ENCODE results near the gene WIPF1.

The WIPF1 gene

GRCh38 chr2:174621323-174621722 lies 23.7 kb upstream of the WIPF1 start:
- H3K27ac ChIP-seq (replicated peaks; ENCODE audit: low read length): no peak overlapping the region
- H2BK12ac ChIP-seq (ENCODE audit: low read length): no peak overlapping the region
- no peak overlapping the region for H3K4ac ChIP-seq (ENCODE audit: low read length)
- H4K8ac ChIP-seq (ENCODE audit: low read depth, low read length): no peak overlapping the region
- H3K23ac ChIP-seq (ENCODE audit: low read depth, low read length, poor library complexity): no peak overlapping the region
- peaks cover 0 to 5% of the 10 kb centered on the region in 2 donors for H3K36me3 ChIP-seq (replicated peaks in 1 of 2; ENCODE audit: control insufficient read depth in 2 of 2, insufficient read depth in 2 of 2, low read length in 2 of 2)
- no peaks in the 10 kb centered on the region for H3K9me3 ChIP-seq (replicated peaks in 1 of 2; ENCODE audit: control insufficient read depth in 2 of 2, insufficient read depth in 1 of 2, low read depth in 1 of 2, low read length in 2 of 2)
- no peak overlapping the region for H2BK15ac ChIP-seq (ENCODE audit: low read length)
- H3K9ac ChIP-seq (ENCODE audit: low read depth, low read length, poor library complexity): no peak overlapping the region
- no peak overlapping the region for H2BK120ac ChIP-seq (ENCODE audit: low read depth, low read length)
- no peak overlapping the region for H3K18ac ChIP-seq (ENCODE audit: low read length)
- no peaks in the 10 kb centered on the region for H3K27me3 ChIP-seq (ENCODE audit: control insufficient read depth in 3 of 3, insufficient read depth in 3 of 3, low read depth in 1 of 3, low read length in 3 of 3)
- no peak overlapping the region for H3K4me2 ChIP-seq (ENCODE audit: insufficient read depth, low read length, poor library complexity, severe bottlenecking)
- WGBS, 2 donors (ENCODE audit: extremely low coverage in 2 of 2, insufficient read length in 2 of 2, insufficient replicate concordance in 1 of 2): no CpG with 5 or more reads among the region's 3 CpGs
- no peaks in the 10 kb centered on the region for H3K79me1 ChIP-seq (ENCODE audit: low read depth, low read length)
- no peak overlapping the region for H2BK5ac ChIP-seq (ENCODE audit: low read length)
- no peak overlapping the region for H2AK5ac ChIP-seq (ENCODE audit: low read depth, low read length)
- H3K4me3 ChIP-seq (ENCODE audit: low read length in 2 of 2): no peak overlapping the region
- no peak overlapping the region for H2AFZ ChIP-seq (ENCODE audit: low read length)
- H3K4me1 ChIP-seq (ENCODE audit: control insufficient read depth in 2 of 2, insufficient read depth in 1 of 2, low read depth in 1 of 2, low read length in 2 of 2): peaks cover 0 to 3% of the 10 kb centered on the region in 2 donors
- no peak overlapping the region for H4K91ac ChIP-seq (ENCODE audit: low read depth, low read length, poor library complexity)
- DNase-seq (ENCODE audit: low spot score): no peak
- H3K14ac ChIP-seq (ENCODE audit: low read length): no peak overlapping the region

GRCh38 chr2:174618179-174618578 lies 20.6 kb upstream of the WIPF1 start:
- no peak overlapping the region for H2AFZ ChIP-seq (ENCODE audit: low read length)
- H2BK5ac ChIP-seq (ENCODE audit: low read length): no peak overlapping the region
- H3K4ac ChIP-seq (ENCODE audit: low read length): no peak overlapping the region
- no peaks in the 10 kb centered on the region for H3K79me1 ChIP-seq (ENCODE audit: low read depth, low read length)
- H4K8ac ChIP-seq (ENCODE audit: low read depth, low read length): no peak overlapping the region
- H2BK120ac ChIP-seq (ENCODE audit: low read depth, low read length): no peak overlapping the region
- no peak overlapping the region for H3K23ac ChIP-seq (ENCODE audit: low read depth, low read length, poor library complexity)
- no peak for DNase-seq (ENCODE audit: low spot score)
- H3K9ac ChIP-seq (ENCODE audit: low read depth, low read length, poor library complexity): no peak overlapping the region
- H4K91ac ChIP-seq (ENCODE audit: low read depth, low read length, poor library complexity): no peak overlapping the region
- no CpG with 5 or more reads among the region's 2 CpGs for WGBS, 2 donors (ENCODE audit: extremely low coverage in 2 of 2, insufficient read length in 2 of 2, insufficient replicate concordance in 1 of 2)
- no peaks in the 10 kb centered on the region for H3K27me3 ChIP-seq (ENCODE audit: control insufficient read depth in 3 of 3, insufficient read depth in 3 of 3, low read depth in 1 of 3, low read length in 3 of 3)
- no peaks in the 10 kb centered on the region for H3K9me3 ChIP-seq (replicated peaks in 1 of 2; ENCODE audit: control insufficient read depth in 2 of 2, insufficient read depth in 1 of 2, low read depth in 1 of 2, low read length in 2 of 2)
- H2BK15ac ChIP-seq (ENCODE audit: low read length): no peak overlapping the region
- H3K27ac ChIP-seq (replicated peaks; ENCODE audit: low read length): no peak overlapping the region
- no peak overlapping the region for H3K14ac ChIP-seq (ENCODE audit: low read length)
- no peak overlapping the region for H3K4me3 ChIP-seq (ENCODE audit: low read length in 2 of 2)
- peaks cover 0 to 3% of the 10 kb centered on the region in 2 donors for H3K4me1 ChIP-seq (ENCODE audit: control insufficient read depth in 2 of 2, insufficient read depth in 1 of 2, low read depth in 1 of 2, low read length in 2 of 2)
- peaks cover 0 to 5% of the 10 kb centered on the region in 2 donors for H3K36me3 ChIP-seq (replicated peaks in 1 of 2; ENCODE audit: control insufficient read depth in 2 of 2, insufficient read depth in 2 of 2, low read length in 2 of 2)
- H3K18ac ChIP-seq (ENCODE audit: low read length): no peak overlapping the region
- H2BK12ac ChIP-seq (ENCODE audit: low read length): no peak overlapping the region
- H2AK5ac ChIP-seq (ENCODE audit: low read depth, low read length): no peak overlapping the region
- no peak overlapping the region for H3K4me2 ChIP-seq (ENCODE audit: insufficient read depth, low read length, poor library complexity, severe bottlenecking)

DNA sequence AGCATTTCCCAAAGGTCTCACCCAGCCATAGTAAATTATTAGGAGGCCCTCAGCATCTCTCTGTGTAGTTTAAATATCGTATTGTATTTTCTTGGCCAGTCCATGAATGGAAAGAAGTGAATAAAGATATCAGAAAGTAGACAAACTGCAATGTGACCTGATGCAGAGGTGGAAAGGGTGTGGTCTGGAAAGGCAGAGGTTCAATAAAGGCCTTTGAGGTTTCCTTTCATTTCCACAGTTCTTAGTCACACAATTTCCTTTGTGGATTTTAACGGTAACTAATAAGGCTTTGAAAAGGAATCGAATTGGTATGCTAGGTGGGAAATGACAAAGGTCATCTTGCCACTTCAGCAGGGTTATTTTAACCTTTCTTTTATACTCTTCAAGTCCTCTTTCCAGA lies 20.1 kb upstream of the WIPF1 start:
- Histone ChIP-seq H3K4me2 (ENCODE audit: insufficient read depth, low read length, poor library complexity, severe bottlenecking) (no peak overlapping the region), H2BK15ac (ENCODE audit: low read length) (no peak overlapping the region), H2BK12ac (ENCODE audit: low read length) (no peak overlapping the region), H3K9me3 (replicated peaks in 1 of 2; ENCODE audit: control insufficient read depth in 2 of 2, insufficient read depth in 1 of 2, low read depth in 1 of 2, low read length in 2 of 2) (no peaks in the 10 kb centered on the region), H2AFZ (ENCODE audit: low read length) (no peak overlapping the region), H3K79me1 (ENCODE audit: low read depth, low read length) (no peaks in the 10 kb centered on the region), H3K4me3 (ENCODE audit: low read length in 2 of 2) (no peak overlapping the region), H3K18ac (ENCODE audit: low read length) (no peak overlapping the region), H2BK120ac (ENCODE audit: low read depth, low read length) (no peak overlapping the region), H3K27me3 (ENCODE audit: control insufficient read depth in 3 of 3, insufficient read depth in 3 of 3, low read depth in 1 of 3, low read length in 3 of 3) (no peaks in the 10 kb centered on the region), H4K91ac (ENCODE audit: low read depth, low read length, poor library complexity) (no peak overlapping the region), H3K23ac (ENCODE audit: low read depth, low read length, poor library complexity) (no peak overlapping the region), H3K4ac (ENCODE audit: low read length) (no peak overlapping the region), H2BK5ac (ENCODE audit: low read length) (no peak overlapping the region), H3K9ac (ENCODE audit: low read depth, low read length, poor library complexity) (no peak overlapping the region), H4K8ac (ENCODE audit: low read depth, low read length) (no peak overlapping the region), H3K36me3 (replicated peaks in 1 of 2; ENCODE audit: control insufficient read depth in 2 of 2, insufficient read depth in 2 of 2, low read length in 2 of 2) (peaks cover 0 to 5% of the 10 kb centered on the region in 2 donors), H3K4me1 (ENCODE audit: control insufficient read depth in 2 of 2, insufficient read depth in 1 of 2, low read depth in 1 of 2, low read length in 2 of 2) (peaks cover 0 to 3% of the 10 kb centered on the region in 2 donors), H2AK5ac (ENCODE audit: low read depth, low read length) (no peak overlapping the region), H3K14ac (ENCODE audit: low read length) (no peak overlapping the region), H3K27ac (replicated peaks; ENCODE audit: low read length) (no peak overlapping the region)
- DNase-seq (ENCODE audit: low spot score): no peak
- WGBS, 2 donors (ENCODE audit: extremely low coverage in 2 of 2, insufficient read length in 2 of 2, insufficient replicate concordance in 1 of 2): no CpG with 5 or more reads among the region's 3 CpGs

- no CpG with 5 or more reads among the region's 2 CpGs for WGBS, 2 donors (ENCODE audit: extremely low coverage in 2 of 2, insufficient read length in 2 of 2, insufficient replicate concordance in 1 of 2)
- no peak overlapping the region for H2BK15ac ChIP-seq (ENCODE audit: low read length)
- H3K23ac ChIP-seq (ENCODE audit: low read depth, low read length, poor library complexity): no peak overlapping the region
- H3K14ac ChIP-seq (ENCODE audit: low read length): no peak overlapping the region
- DNase-seq (ENCODE audit: low spot score): no peak
- no peak overlapping the region for H3K27ac ChIP-seq (replicated peaks; ENCODE audit: low read length)
- no peak overlapping the region for H3K4me3 ChIP-seq (ENCODE audit: low read length in 2 of 2)
- H4K8ac ChIP-seq (ENCODE audit: low read depth, low read length): no peak overlapping the region
- peaks cover 0 to 5% of the 10 kb centered on the region in 2 donors for H3K36me3 ChIP-seq (replicated peaks in 1 of 2; ENCODE audit: control insufficient read depth in 2 of 2, insufficient read depth in 2 of 2, low read length in 2 of 2)
- H3K4me1 ChIP-seq (ENCODE audit: control insufficient read depth in 2 of 2, insufficient read depth in 1 of 2, low read depth in 1 of 2, low read length in 2 of 2): peaks cover 0 to 3% of the 10 kb centered on the region in 2 donors
- H3K18ac ChIP-seq (ENCODE audit: low read length): no peak overlapping the region
- H3K9ac ChIP-seq (ENCODE audit: low read depth, low read length, poor library complexity): no peak overlapping the region
- no peak overlapping the region for H2AFZ ChIP-seq (ENCODE audit: low read length)
- no peaks in the 10 kb centered on the region for H3K79me1 ChIP-seq (ENCODE audit: low read depth, low read length)
- no peak overlapping the region for H3K4ac ChIP-seq (ENCODE audit: low read length)
- H3K27me3 ChIP-seq (ENCODE audit: control insufficient read depth in 3 of 3, insufficient read depth in 3 of 3, low read depth in 1 of 3, low read length in 3 of 3): no peaks in the 10 kb centered on the region
- no peak overlapping the region for H4K91ac ChIP-seq (ENCODE audit: low read depth, low read length, poor library complexity)
- H2BK5ac ChIP-seq (ENCODE audit: low read length): no peak overlapping the region
- H2AK5ac ChIP-seq (ENCODE audit: low read depth, low read length): no peak overlapping the region
- H2BK12ac ChIP-seq (ENCODE audit: low read length): no peak overlapping the region
- H3K9me3 ChIP-seq (replicated peaks in 1 of 2; ENCODE audit: control insufficient read depth in 2 of 2, insufficient read depth in 1 of 2, low read depth in 1 of 2, low read length in 2 of 2): no peaks in the 10 kb centered on the region
- no peak overlapping the region for H2BK120ac ChIP-seq (ENCODE audit: low read depth, low read length)
- H3K4me2 ChIP-seq (ENCODE audit: insufficient read depth, low read length, poor library complexity, severe bottlenecking): no peak overlapping the region
Measured at GRCh38 chr2:174617120-174617519, 19.5 kb upstream of the WIPF1 start.

All from neuronal stem cell (in vitro differentiated cells).